Stromal cell of bone marrow (primary cell): ENCODE results near the gene CGNL1.

ENCODE experiments used
- DNase-seq: peaks from one replicate; pipeline ENCODE4 v3.0.0-alpha.2; 2012; ENCODE audit warnings: low read depth

The CGNL1 gene

DNA sequence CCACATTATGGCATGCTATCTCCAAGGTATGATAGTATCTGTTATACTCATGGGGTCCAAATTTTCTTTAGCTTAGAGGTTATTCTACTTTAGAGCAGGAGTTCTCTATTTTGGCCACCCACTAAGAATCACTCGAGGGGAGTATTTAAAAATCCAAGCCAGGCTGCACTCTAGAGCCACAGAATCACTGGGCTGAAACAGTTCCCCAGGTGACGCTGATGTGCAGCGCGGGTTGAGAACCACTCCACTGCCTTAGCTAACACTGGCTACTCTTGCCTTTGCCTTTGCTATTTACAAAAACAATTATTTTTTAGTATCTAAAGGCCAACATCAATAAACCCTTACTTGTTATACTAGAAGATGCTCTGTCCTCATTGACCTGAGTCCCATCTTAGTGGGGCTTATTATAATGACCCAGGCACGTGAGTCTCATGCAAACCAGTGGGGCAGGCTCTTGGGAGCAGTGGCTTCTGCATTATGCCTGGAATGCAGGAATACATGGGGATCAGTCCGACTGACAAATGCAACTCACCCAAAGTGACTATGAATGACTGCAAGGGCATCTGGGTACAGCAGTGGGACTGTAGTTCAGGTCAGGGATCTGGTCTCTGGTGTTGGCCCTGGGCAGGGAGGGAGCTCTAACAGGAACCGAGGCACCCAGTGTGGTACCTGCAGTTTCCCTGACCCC, 21.7 kb upstream of the CGNL1 start:
- no peak for DNase-seq

DNA sequence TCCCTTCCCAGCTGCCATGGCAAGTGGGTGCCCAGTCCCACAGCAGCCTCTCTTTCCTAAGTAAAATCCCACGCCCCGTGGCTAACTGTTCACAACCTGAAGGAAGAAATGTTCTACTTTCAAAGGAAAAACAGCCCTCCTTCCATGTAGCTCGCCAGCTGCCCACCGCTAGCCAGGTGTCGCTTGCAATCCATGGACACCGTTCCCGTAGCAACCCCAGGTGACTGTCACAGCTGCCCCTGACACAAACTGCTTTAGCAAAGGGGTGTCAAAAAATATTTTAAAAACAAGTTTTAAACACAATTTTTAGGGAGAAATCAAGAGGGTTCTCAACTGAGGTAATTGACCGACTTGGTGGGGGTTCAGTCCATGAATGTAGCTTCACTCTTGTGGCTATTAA, 21.0 kb upstream of the CGNL1 start:
- no peak for DNase-seq

DNA sequence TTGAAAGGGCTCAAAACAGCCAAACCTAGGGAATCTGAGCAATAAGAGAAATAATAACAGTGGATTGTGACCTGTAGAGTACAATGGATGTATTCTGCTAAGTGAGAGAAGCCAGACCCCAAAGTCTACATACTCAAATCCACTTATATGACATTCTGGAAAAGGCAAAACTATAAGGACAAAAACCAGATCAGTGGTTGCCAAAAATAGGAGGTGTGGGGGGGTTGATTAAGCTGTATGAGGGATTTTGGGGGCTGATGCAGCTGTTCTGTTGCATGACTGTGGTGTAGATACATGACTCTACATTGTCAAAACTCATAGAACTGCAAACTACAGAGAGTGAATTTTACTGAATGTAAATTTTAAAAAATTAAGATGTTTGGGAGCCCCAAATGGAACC, 20.1 kb upstream of the CGNL1 start:
- DNase-seq = no peak

DNA sequence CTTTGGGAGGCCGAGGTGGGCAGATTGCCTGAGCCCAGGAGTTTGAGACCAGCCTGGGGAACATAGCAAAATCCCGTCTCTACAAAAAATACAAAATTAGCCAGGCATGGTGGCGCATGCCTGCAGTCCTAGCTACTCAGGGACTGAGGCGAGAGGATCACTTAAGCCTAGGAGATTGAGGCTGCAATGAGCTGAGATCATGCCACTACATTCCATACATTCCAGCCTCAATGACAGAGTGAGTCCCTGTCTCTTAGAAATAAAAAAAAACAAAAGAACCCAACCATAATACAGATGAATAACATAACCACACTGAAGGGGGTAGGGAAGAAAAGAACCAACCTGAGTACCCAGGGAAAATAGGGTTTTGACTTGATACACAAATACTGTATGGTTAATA, 19.7 kb upstream of the CGNL1 start:
- DNase-seq = no peak

DNA sequence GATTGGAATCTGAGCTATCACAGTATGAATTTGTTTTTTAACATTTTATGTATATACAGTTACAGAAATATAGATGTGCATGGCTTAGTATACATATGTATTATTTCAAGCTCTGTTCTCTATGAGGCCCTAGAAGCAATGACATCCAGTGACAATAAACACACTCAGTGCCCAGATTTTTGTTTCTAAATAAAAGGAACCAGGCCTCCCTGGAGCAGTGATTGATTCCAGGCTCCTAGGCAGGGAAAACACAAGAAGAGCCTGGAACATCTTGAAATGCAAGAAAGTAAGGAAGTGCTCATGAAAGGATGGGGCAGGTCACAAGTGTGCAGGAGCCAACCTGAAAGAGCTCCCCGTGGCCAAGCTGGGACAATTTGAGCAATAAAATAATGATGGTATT, 18.5 kb upstream of the CGNL1 start:
- DNase-seq = no peak

DNA sequence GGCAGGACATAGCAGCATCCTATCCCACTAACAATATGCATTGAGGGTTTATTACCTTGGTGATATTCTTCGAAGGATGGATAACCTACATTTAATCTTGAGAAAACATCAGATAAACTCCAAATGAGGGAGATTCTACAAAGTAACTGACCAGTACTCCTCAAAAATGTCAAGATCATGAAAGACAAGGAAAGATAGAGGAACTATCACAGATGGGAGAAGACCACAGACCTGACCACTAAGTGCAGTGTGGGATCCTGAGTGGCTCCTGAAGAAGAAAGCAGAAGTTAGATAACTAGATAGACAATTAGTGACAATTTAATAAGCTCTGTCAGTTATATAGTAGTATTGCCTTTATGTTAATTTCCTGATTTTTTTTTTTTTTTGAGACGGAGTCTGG, 17.7 kb upstream of the CGNL1 start:
- no peak for DNase-seq

DNA sequence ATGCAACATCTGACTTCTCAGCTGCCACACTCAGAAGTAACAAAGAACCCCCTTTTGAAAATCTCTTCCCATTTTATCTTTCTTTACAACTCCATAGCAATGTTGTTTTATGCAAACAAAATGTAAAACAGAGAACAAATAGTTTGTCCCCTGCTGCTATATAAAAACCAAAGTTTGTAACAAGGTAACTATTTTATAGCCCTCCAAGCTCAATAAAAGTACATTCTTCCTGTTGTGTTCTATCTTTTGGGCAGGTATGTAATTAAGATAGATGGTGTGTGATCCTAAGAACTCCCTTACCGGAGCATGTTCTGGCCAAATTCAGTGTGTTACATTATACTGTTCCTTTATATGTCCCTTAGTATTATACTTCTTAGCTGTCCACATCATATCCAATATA, 12.6 kb upstream of the CGNL1 start:
- DNase-seq = no peak

DNA sequence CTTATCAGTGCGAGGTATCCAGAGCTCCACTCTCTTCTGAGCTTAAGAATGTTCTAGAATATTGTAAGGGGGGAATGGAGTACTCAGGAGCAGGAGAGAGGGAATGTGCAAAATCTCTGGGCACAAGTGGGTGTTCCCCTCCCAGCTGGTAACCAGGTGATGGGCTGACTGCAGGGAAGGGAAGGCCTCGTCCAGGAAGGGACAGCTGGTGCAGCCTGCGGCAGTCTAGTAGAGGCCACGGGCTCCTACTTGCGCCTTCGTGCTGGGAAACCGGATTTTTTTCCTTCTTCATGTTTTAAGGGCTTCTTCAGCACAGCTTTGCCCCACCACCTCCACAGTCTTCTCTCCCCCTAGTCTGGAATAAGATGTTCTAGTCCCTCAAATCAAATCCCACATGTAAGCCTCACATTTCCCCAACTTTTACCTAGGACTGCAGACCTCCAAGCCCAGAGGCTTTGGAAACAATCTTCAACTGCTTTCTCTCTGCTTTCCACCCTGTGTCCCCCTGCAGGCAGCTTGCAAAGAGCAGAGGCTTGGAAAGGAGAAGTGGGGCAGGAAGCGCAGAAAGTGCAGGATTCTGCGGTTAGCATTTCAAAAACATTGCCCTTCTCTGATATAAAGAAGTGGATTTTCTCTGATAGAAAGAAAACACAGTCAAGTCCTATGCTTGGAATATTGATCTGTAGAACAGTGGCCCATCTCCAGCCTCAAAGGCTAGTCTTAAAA, 11.9 kb upstream of the CGNL1 start:
- no peak for DNase-seq

DNA sequence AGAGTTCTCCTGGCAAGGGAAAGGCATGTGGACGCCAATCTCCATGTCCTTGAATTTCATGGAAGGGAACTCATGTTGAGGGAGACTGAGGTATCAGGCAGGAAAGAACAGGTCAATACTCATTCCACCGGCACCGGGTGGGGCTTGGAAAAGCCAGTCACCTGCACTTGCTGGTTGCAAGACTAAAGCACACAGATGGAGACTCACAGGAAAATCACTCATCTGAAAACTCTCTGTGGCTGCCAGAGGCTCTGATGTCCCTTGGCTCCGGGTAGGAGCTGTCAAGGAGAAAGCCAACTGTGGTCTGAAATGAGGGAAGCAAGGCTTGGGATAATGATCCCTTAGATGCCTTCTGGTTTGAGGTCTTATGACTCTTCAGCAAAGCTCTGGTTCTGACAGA, 8.7 kb upstream of the CGNL1 start:
- DNase-seq = no peak

DNA sequence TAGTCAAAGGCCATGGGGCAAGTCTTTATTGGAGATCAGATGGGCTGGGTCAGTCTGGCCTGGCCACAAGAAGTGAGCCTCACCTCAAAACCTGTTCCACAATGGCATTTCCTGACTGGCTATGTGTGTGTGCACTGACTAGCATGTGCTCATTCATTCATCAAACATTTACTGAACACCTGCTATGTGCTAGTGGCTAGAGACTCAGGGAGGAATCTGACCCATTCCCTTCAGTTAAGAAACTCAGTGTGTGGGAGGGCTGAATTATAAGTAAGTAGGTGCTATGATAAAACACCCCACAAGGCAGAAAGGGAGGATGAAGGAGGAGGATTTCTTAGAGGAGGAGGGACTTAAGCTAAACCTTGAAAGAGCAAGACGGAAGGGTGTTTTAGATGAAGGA, 5.4 kb upstream of the CGNL1 start:
- no peak for DNase-seq

DNA sequence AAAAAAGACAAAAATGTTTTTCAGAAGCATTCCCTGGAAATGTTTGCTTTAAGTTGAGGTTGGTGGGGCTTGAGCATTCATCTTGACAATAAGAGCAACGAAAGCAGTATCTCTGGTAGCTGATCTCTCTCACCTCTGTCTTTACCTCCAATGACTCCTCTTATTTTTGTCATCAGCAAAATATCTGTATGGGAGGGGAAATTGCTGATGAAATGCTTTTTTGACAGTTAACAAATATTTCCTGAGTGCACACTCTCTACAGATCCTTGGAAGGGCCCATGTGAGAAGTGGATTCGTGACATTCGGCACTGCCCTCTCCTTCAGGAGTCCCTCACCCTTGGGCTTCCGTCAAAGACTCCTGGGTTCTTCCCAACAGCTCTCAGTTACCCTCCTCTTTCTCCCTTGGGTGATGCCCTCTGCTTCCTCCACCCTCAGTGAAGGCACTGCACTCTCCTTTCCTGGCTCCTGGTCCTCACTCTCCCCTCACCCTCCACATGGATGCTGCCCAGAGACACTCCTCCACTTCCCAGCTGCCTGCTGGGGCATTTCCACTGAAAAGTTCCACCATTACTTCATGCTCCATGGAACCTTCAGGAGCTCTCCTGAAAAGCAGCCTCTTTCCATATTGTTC, 2.9 kb upstream of the CGNL1 start:
- DNase-seq = no peak

DNA sequence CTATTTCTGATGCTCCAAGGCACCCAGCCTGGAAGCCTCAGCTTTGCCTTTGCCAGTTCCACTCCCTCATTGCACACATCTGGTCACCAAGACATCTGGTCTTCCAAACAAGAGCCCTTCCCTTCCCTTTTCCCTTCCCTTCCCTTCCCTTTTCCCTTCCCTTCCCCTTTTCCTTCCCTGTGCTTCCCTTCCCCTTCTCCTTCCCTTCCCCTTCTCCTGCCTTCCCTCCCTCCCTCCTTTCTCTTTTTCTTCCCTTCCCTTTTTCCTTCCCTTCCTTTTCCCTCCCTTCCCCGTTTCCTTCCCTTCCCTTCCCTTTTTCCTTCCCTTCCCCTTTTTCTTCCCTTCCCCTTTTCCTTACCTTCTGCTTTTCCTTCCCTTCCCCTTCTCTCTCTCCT, 2.4 kb upstream of the CGNL1 start:
- DNase-seq = no peak

DNA sequence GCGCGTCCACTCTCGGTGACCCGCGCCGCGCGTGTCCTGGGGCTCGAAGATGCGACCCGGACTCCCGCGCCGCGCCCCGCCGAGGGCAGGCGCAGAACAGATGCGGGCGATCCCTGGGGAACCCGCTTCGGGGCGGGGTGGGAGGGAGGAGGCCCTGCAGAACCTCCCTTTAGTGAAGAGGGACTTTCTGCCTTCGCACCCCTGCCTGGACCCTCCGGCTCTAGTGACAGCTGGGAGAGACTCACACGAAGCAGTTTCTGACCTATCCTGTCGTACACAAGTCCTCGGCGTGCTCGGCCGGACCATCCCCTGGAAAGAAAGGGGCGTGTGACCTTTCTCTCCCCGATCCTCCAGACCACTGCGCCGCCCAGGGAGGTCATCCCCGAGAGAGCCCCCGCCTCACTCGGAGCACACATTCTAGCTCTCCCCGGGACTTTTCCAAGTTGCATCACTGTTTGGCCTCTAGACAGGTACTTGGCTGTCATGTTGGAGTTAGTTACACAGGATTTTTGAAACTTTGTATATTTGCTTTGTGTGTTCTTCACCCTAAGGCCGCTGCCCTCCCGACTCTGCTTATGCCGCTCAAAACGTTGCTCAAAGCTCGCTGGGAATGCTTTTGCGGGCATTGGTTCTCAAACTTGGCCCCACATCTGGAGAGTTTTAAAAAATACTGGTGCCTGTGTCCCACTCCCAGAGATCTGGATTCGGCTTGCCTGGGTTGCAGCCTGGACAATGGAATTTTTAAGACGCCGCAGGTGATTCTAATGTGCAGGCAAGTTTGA, 582 bp downstream of the CGNL1 start:
- DNase-seq = no peak

DNA sequence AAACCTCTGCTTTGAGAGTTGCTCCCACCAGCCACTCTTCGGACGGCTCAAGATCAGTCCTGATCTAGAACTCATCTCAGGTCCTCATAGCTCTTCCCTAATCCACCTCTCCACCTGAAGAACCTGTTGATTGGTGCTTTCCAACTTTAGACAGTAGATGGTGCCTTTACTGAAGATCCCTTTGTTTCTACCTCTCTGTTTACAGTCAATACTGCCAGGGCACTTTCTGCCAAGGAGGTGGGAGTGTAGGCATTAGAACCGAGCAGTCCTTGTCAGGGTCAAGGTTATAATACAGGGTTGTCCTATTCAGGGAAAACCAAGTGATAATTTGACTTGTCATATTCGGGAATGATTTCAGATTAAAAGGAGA, 1.2 kb downstream of the CGNL1 start:
- no peak for DNase-seq

DNA sequence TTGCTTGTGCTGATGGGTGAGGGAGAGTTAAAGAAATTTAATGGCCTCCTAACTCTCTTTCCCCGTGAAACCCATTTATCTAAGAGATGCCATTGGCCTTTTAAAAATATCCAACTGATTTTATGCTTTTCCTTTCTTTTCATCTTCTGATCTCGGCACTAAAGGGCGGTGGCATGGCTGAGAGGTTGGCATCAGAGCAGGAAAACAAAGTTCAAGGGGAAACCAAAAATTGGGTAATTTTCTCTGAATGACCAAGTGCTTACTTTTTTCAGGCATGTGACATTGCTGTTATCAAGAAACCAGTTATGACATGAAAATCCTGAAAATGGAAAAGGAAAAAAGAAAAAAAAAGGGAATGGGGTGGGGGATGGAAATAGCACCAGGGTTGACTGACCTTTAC, 3.2 kb downstream of the CGNL1 start:
- no peak for DNase-seq

DNA sequence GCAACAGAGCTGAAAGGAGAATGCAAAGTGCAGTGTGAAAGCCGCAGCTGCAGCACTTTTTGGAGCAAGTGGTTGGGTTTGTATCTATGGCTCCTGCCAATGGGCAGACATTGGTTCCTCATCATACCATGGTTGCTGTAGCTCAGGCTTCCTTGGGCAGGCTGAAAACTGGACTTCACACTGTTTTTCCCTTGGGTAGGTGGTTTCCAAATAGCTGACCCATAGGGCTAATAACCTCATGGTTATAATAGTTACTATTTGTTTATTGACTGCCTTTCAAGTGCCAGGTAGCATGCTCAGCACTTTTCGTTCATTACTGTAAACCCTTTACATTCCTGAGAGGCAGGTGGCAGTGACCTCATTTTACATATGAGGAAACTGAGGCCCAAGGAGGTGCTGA, 4.5 kb downstream of the CGNL1 start:
- DNase-seq = no peak

DNA sequence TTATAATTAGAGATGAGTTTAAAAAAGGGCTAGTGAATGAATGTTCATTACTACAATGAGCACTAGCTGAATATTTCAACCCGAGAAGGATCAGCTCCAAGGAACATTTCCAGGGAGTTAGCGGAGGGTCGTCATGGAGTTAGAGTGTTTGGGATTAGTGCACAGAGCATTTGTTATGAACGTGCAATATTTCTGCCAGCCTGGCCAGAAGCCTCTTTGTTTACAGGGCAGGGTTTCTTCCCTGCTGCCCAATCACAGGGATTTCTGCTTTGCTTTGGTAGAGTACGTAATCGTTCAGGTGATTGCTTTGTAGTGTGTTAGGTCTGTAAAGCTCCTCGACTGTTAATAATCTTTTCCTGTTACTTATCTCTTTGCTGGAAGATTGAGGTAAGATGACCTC, 5.9 kb downstream of the CGNL1 start:
- DNase-seq = no peak

DNA sequence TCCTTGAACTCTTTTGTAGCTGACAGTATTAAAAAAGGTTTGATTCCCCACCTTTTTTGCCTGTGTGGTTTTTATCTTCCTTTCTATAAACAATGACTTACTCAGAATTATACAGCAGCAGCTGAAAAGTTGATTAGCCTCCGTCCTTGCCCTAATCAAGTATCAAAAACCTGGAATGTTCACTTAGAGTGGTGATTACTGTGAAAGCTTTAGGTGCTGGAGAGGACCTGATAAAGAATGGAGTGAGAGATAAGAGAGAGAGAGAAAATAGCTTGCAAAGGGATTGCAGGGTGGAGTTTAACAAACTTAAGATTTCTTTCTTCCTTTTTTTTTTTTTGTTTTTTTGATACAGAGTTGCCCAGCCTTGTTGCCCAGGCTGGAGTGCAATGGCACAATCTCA, 6.7 kb downstream of the CGNL1 start:
- DNase-seq = no peak

DNA sequence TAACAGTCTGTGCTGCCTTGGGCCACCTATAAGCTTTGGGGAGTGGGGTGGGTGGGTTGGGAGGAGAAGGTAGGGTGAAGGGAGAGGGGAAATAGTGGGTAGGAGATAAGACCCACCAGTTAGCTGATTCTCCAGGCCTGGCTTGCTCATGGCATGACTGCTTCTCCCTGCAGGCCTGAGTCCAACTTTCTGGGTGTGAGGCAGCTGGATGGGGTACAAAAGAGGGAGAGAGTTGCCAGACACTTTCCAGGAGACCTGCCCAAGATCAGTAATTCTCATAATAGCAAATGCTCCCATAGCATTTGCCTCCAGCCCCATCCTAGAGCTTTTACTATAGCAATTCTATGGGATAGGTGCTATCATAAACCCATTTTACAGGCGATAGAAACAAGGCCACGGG, 7.7 kb downstream of the CGNL1 start:
- no peak for DNase-seq

DNA sequence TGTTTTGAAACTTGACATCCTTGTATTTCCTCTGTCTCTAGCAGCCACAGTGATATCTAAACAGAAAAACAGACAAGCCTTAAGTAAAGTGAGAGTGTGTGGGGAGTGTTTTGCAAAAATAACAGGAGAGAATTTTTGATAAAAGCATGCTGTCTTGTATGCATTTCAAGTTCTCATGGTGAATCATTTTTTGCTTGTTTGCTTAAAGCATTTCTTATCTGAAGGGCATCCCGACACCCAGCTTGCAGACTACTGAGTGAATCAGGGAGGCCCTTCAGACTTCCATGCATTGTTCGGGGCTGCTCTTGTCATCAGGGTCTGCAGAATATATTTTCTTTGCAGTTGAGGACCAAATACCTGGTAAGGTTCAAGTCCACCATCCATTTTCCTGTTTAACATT, 8.5 kb downstream of the CGNL1 start:
- no peak for DNase-seq

DNA sequence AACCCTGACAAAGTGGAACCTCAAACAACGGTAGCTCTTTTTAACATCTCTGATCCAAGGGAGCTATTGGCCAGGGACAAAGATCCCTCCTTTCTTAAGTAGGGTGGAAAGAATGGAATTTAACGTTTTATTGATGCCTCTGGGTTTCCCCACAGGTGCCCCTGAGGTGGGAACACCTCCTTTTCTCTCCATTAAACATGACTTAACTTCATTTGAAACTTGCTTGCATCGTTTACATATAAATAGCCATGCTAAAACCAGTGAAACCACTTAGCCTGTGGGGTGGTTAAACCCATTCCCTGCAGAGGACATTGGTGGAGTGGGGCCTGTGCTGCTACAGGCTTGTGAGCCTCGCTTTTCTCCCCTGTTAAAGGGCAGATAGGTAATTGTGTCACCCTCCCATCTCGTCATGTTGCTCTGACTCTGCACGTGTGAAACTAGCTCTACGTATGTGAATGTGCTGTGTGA, 9.7 kb downstream of the CGNL1 start:
- DNase-seq = no peak

DNA sequence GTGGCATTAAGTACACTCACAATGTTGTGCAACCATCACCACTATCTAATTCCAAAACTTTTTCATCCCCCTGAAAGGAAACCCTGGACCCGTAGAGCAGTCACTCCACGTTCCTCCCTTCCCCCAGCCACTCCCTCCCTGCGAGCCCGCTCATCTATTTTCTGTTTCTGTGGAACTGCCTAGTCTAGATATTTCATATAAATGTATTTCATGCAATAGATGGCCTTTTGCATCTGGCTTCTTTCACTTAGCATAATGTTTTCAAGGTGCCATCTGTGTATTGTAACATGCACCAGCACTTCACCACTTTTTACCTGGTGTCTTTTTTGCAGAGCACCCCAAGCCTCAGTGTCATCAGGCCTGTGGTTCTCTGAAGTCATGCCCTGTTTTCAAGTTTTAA, 10.7 kb downstream of the CGNL1 start:
- no peak for DNase-seq

DNA sequence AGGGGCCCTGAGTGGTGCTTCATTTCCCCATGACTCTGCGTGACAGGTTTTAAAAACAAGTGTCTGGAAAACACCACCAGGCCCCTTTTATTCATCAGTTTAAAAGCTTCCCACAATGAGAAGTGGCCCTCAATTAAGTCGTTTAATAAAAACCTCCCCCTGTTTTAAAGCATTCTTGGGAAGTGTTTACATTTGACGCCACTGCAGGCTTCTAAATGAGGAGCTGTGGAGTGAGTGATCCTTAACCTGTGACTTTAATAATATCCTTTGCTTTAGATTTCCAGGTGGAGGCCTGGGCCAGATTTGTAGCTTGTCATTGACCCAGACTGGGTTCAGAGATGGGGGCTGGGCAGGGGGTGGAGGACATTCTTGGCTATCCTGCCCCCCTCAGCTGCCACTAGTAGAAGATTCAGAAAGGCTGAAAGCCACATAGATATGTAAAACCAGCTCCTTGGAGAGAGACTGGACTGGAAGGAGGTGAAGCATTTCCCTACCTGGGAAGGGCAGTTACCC, 11.3 kb downstream of the CGNL1 start:
- no peak for DNase-seq
